Bronchial epithelial cell (primary cell): ENCODE measurements around the gene ASAP2. TPM values are rescaled to one million over a fixed set of nuclear protein-coding genes. Genes with fewer than 3 reads are reported as not detected.
"Not testable (repeated sequence)": the region's sequence is repeated elsewhere in the genome, so short reads cannot be mapped to it uniquely, and the experiment has no call there.

Source experiments
- DNase-seq: peaks from one replicate; pipeline ENCODE4 v3.0.0-alpha.2; 2010; ENCODE audit warnings: low read depth
- FAIRE-seq: peaks from 2 replicates; lab custom pipeline; 2011; peaks lifted over from hg19 to GRCh38; lab: Jason Lieb, UNC
- H3K27me3 ChIP-seq: 2 replicates; pipeline ENCODE4 v1.5.1; 2011; ENCODE audit warnings: low read length; ENCODE audit not compliant: control insufficient read depth, insufficient read depth
- H3K36me3 ChIP-seq: 2 replicates; pipeline ENCODE4 v1.5.1; 2011; ENCODE audit warnings: low read length; ENCODE audit not compliant: control insufficient read depth, insufficient read depth
- H3K4me3 ChIP-seq: 2 replicates; pipeline ENCODE4 v1.5.1; 2011; ENCODE audit warnings: mild to moderate bottlenecking, low read depth, low read length, control low read depth
- CTCF ChIP-seq: IDR thresholded peaks from 2 replicates; pipeline ENCODE4 v1.5.1; 2011; ENCODE audit warnings: mild to moderate bottlenecking, moderate library complexity, low read length, control low read depth, inconsistent platforms; ENCODE audit not compliant: insufficient read depth, severe bottlenecking
- total RNA-seq: library from RNA; depleted of rRNA; stranded (reverse); fragments of >200 nt; gene quantifications from 2 replicates; pipeline ENCODE4 v1.2.1, GENCODE V29; 2014

ASAP2 gene
- total RNA-seq, 1 donor from 2014 or later, result 25.5 TPM

- DNase-seq, result no peak
- Histone ChIP-seq H3K4me3 (no peak overlapping the region), H3K27me3 (no peaks in the 10 kb centered on the region), H3K36me3 (peaks cover 2% of the 10 kb centered on the region)
- TF ChIP-seq CTCF, result no peak
- FAIRE-seq, result no peak
Measured at GRCh38 chr2:9215680-9216079, 9.1 kb downstream of the ASAP2 start.

- not testable (repeated sequence) for FAIRE-seq, DNase-seq, H3K4me3 ChIP-seq, H3K36me3 ChIP-seq, H3K27me3 ChIP-seq
Measured at GRCh38 chr2:9216143-9216542, 9.5 kb downstream of the ASAP2 start.

GRCh38 chr2:9217838-9218770 lies 11.5 kb downstream of the ASAP2 start:
- H3K36me3 ChIP-seq, result peaks cover 2% of the 10 kb centered on the region
- peak; percentile 7 for FAIRE-seq
- DNase-seq, result peak; percentile 78
- H3K27me3 ChIP-seq, result no peaks in the 10 kb centered on the region
- TF ChIP-seq CTCF, result no peak
- H3K4me3 ChIP-seq, result no peak overlapping the region

GRCh38 chr2:9219027-9219445 lies 12.4 kb downstream of the ASAP2 start:
- no peak for DNase-seq
- H3K4me3 ChIP-seq, result no peak overlapping the region
- H3K27me3 ChIP-seq, result no peaks in the 10 kb centered on the region
- no peak for TF ChIP-seq CTCF
- FAIRE-seq, result no peak
- peaks cover 2% of the 10 kb centered on the region for H3K36me3 ChIP-seq

GRCh38 chr2:9220201-9220600 lies 13.6 kb downstream of the ASAP2 start:
- no peaks in the 10 kb centered on the region for H3K27me3 ChIP-seq
- FAIRE-seq (no peak), DNase-seq (no peak)
- TF ChIP-seq CTCF, result no peak
- H3K36me3 ChIP-seq, result peaks cover 2% of the 10 kb centered on the region
- H3K4me3 ChIP-seq, result no peak overlapping the region

- H3K27me3 ChIP-seq, result no peaks in the 10 kb centered on the region
- H3K36me3 ChIP-seq, result peaks cover 2% of the 10 kb centered on the region
- H3K4me3 ChIP-seq, result no peak overlapping the region
- FAIRE-seq (no peak), DNase-seq (no peak)
- no peak for TF ChIP-seq CTCF
Measured at GRCh38 chr2:9221223-9221622, 14.6 kb downstream of the ASAP2 start.
